Measurements from ENCODE around the gene CDC42BPB.
A peak's percentile ranks its signal among the peaks of the same experiment; 100 is the strongest.

The CDC42BPB gene

DNA sequence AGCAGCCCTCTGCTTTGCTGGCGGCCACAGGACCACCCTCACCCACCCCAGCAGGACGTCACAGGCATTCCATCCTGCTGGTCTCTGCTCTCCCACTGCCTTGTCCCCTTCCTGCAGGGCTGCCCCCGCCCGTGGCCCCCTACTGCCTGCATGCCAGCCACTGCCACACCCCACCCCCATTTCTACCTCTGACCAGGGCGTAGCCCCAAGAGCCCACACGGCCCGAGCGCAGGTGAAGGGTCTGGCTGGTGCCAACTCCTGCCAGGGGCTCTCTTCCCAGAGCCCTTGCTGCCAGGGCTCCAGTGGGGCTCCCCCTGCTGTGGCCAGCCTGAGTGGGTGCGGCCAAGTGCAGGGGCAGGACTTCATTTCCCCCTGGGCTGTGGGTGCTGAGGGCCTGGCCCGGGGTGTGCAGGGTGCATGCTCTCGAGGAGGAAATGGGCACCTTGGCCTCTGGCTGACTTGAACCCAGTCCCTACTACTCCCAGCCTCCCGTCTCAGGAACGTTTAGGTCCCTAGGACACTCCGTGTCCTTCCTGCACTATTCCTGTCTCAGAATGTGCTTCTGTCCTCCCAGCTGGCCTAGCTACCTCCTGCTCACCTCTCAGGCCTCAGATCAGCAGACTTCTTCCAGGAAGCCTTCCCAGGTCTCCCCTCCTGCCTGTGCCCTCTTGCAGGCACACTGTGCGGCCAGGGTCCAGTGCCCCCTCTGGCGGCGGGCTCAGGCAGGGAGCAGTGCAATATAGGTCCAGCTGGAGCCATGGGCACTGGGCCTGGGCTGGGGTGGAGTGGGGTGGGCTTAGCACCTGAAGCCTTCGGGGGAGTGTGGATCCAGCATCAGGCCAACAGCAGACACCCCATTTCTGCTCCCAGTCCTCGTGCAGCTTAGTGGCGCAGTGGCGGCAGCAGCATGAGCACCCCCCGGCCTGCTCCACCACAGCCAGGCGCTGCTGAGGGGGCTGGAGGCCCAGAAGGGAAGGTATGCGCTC is 28.1 kb upstream of the CDC42BPB start:
- no peak overlapping the region for H3K4me3 ChIP-seq (ENCODE audit: low read depth, low read length)
- TF ChIP-seq MYC (IDR thresholded peaks at IDR 0.05; ENCODE audit: low read depth, low read length), result no peak
- TF ChIP-seq, protein P1, sequence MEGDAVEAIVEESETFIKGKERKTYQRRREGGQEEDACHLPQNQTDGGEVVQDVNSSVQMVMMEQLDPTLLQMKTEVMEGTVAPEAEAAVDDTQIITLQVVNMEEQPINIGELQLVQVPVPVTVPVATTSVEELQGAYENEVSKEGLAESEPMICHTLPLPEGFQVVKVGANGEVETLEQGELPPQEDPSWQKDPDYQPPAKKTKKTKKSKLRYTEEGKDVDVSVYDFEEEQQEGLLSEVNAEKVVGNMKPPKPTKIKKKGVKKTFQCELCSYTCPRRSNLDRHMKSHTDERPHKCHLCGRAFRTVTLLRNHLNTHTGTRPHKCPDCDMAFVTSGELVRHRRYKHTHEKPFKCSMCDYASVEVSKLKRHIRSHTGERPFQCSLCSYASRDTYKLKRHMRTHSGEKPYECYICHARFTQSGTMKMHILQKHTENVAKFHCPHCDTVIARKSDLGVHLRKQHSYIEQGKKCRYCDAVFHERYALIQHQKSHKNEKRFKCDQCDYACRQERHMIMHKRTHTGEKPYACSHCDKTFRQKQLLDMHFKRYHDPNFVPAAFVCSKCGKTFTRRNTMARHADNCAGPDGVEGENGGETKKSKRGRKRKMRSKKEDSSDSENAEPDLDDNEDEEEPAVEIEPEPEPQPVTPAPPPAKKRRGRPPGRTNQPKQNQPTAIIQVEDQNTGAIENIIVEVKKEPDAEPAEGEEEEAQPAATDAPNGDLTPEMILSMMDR (IDR thresholded peaks at IDR 0.05; ENCODE audit: low read depth, low read length), result no peak
- no peak for DNase-seq (ENCODE audit: low read depth)

DNA sequence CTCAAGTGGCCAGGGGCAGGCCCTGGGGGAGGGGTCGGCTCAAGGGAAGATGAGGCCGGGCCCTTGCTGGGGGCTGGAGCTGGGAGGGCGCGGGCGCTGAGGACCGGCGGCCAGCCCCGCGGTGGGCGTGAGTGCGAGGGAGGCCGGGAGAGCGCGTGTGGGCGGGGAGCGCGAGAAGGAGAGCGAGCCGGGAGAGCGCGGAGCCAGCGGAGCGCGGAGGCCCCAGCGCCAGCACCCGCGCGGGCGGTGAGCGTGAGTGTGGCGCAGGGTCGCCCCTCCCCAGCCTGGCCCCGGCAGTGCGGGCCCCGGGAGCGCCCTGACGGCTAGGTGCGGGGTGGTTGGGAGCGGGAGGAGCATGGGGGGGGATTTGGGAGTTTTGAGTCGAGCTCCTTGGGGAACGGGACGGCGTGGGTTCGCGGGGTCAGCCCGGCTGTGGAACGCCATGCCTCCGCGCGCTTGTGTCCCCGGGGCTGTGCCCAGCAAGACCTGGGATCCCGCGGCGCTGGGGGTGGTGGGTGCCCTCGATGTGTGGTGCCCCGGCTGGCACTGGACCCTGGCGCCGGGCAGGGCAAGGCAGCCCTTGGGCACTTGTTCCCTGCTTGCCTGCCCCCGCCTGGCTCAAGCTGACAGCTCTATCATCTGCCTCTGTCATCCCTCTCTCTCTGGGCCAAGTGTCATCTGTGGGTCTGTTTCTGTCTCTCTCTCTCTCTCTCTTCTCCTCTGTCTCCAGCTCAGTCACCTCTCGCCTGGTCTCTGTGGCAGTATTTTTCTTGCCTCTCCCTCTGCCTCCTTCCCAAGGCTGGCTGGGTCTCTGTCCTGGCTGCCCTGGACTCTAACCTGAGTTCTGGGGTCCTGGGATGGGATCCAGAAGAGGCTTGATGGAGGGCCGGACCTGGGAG is 26.9 kb upstream of the CDC42BPB start, which contains the start of gene LBHD2:
Gene LBHD2, plus strand, starts transcription at position 190 of the 899 bp plus-strand sequence. CDS start 1,803 bp downstream, outside the sequence.
- no peak within 1 kb of the TSS for H3K4me3 ChIP-seq (ENCODE audit: low read depth, low read length)
- no peak for DNase-seq (ENCODE audit: low read depth)
- TF ChIP-seq, protein P1 (IDR thresholded peaks at IDR 0.05; ENCODE audit: low read depth, low read length), result no peak
- TF ChIP-seq, protein P2, sequence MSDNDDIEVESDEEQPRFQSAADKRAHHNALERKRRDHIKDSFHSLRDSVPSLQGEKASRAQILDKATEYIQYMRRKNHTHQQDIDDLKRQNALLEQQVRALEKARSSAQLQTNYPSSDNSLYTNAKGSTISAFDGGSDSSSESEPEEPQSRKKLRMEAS (IDR thresholded peaks at IDR 0.05; ENCODE audit: low read depth, low read length), result no peak
- TF ChIP-seq MYC (IDR thresholded peaks at IDR 0.05; ENCODE audit: low read depth, low read length) (no peak), POLR2A (IDR thresholded peaks at IDR 0.05; ENCODE audit: extremely low read depth, insufficient read length) (no peak)

DNA sequence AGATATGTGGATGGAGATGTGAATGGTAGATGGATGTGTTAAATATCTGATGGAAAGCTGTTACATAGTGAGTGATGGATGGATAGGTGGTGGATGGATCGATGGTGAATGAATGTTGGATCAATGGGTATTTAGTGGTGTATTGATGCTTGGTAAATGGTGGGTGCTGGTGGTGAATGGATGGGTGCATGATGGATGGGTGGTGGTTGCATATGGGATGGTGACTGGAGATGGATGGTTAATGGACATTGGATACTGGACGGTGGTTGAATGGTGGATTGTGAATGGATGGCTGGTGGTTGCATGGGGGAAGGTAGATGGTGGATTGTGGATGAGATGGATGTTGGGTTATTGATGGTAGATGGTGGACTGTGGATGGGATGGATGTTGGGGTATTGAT is 24.6 kb upstream of the CDC42BPB start:
- TF ChIP-seq POLR2A (IDR thresholded peaks at IDR 0.05; ENCODE audit: extremely low read depth, insufficient read length), result no peak
- TF ChIP-seq, protein P2 (IDR thresholded peaks at IDR 0.05; ENCODE audit: low read depth, low read length), result no peak
- no peak for TF ChIP-seq MYC (IDR thresholded peaks at IDR 0.05; ENCODE audit: low read depth, low read length)
- TF ChIP-seq, protein P1 (IDR thresholded peaks at IDR 0.05; ENCODE audit: low read depth, low read length), result no peak
- no peak overlapping the region for H3K4me3 ChIP-seq (ENCODE audit: low read depth, low read length)
- no peak for DNase-seq (ENCODE audit: low read depth)

DNA sequence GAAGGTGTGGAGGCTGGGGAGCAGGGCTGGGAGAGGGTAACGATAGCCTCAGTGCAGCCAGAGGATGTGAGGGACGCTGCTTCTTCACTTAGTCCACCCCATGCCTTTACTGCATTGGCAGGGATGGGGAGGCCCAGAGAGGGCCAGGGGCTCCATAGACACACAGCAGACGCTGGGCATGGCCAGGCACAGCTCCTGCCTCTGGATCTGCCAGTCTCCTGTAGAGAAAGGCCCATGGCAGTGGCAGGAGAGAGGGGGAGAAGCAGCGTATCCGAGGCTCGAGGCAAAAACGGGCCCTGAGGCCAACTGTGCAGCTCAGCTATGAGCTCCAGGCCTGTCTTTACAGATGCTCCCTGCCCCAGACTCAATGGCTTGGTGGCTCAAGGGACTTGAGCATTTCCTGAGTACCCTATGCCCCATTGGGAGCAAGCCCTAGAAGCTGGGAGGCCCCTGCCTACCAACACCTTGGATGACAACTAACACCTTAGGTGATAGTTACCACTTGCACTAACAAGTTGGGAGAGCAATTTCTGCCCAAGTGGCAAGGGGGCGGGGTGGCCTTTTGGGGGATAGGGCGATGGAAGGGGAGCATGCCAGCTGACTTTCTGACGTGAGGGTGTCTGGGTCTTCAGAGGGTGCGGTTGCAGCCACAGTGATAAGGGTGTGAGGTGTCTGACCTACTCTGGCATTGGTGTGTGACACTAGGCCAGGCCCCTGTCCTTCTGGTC is 21.7 kb upstream of the CDC42BPB start:
- H3K4me3 ChIP-seq (ENCODE audit: low read depth, low read length), result no peak overlapping the region
- DNase-seq (ENCODE audit: low read depth), result no peak
- TF ChIP-seq, protein P1 (IDR thresholded peaks at IDR 0.05; ENCODE audit: low read depth, low read length), result no peak
- TF ChIP-seq, protein P2 (IDR thresholded peaks at IDR 0.05; ENCODE audit: low read depth, low read length), result no peak
- TF ChIP-seq POLR2A (IDR thresholded peaks at IDR 0.05; ENCODE audit: extremely low read depth, insufficient read length) (no peak), MYC (IDR thresholded peaks at IDR 0.05; ENCODE audit: low read depth, low read length) (no peak)

DNA sequence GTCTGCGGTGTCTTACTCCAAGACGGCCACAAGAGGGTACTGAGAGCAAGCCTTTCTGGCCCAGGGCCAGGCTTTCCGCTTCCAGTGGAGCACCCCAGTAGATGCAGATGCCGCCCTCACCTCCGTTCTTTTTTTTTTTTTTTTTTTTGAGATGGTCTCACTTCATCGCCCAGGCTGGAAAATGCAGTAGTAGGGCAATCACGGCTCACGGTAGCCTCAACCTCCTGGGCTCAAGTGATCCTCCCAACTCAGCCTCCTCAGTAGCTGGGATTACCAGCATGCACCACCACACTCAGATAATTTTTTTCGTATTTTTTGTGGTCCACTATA is 21.0 kb upstream of the CDC42BPB start:
- no peak overlapping the region for H3K4me3 ChIP-seq (ENCODE audit: low read depth, low read length)
- TF ChIP-seq POLR2A (IDR thresholded peaks at IDR 0.05; ENCODE audit: extremely low read depth, insufficient read length), result no peak
- TF ChIP-seq, protein P1 (IDR thresholded peaks at IDR 0.05; ENCODE audit: low read depth, low read length), result peak; percentile 72
- DNase-seq (ENCODE audit: low read depth), result peak; percentile 86
